Hepatocyte (in vitro differentiated cells): Measurements from ENCODE around the gene NR2F2.

Source experiments
- CTCF ChIP-seq: fragments of 200-600 bp; sonication (generic); IDR thresholded peaks from 2 replicates; pipeline ENCODE4 v1.5.1; 2016; ENCODE audit warnings: antibody characterized with exemption, mild to moderate bottlenecking; ENCODE audit not compliant: poor library complexity
- EZH2phosphoT487 ChIP-seq: fragments of 200-600 bp; sonication (generic); IDR thresholded peaks from one replicate; pipeline ENCODE4 v1.6.1; 2018; ENCODE audit warnings: antibody characterized with exemption, mild to moderate bottlenecking, low read depth, moderate library complexity; ENCODE audit not compliant: unreplicated experiment, severe bottlenecking

GRCh38 chr15:96294766-96295165 lies 35.7 kb upstream of the NR2F2 start:
- TF ChIP-seq CTCF (no peak), EZH2phosphoT487 (no peak)
